ENCODE results near the gene PIK3CA. TPM values are rescaled to one million over a fixed set of nuclear protein-coding genes. Genes with fewer than 3 reads are reported as not detected.
"Not testable (repeated sequence)": the region's sequence is repeated elsewhere in the genome, so short reads cannot be mapped to it uniquely, and the experiment has no call there.

PIK3CA gene
- total RNA-seq, 1 experiment from 2014 or later, result 20.7 TPM

- Mint-ChIP-seq H3K27me3 (ENCODE audit: insufficient read depth, unreplicated experiment) (no peaks in the 10 kb centered on the region), H3K4me1 (ENCODE audit: insufficient read depth, unreplicated experiment) (no peaks in the 10 kb centered on the region), H3K4me3 (ENCODE audit: unreplicated experiment) (no peak overlapping the region), H3K36me3 (ENCODE audit: insufficient read depth, unreplicated experiment) (no peaks in the 10 kb centered on the region), H3K9me3 (ENCODE audit: unreplicated experiment) (peaks cover 8% of the 10 kb centered on the region), H3K27ac (ENCODE audit: low read depth, unreplicated experiment) (no peak overlapping the region)
- TF ChIP-seq CTCF (IDR thresholded peaks at IDR 0.05; ENCODE audit: unreplicated experiment), result no peak
- ChIA-PET POLR2A (no interaction called here), CTCF (no interaction called here)
- BruUV-seq (replicated peaks), result no TSS peak
- DNase-seq (ENCODE audit: unreplicated experiment), result no peak
- intact Hi-C loops (cut with micrococcal nuclease), result no loop called here
These were observed 31.3 kb upstream of the PIK3CA start for GRCh38 chr3:179116816-179117215.

DNA sequence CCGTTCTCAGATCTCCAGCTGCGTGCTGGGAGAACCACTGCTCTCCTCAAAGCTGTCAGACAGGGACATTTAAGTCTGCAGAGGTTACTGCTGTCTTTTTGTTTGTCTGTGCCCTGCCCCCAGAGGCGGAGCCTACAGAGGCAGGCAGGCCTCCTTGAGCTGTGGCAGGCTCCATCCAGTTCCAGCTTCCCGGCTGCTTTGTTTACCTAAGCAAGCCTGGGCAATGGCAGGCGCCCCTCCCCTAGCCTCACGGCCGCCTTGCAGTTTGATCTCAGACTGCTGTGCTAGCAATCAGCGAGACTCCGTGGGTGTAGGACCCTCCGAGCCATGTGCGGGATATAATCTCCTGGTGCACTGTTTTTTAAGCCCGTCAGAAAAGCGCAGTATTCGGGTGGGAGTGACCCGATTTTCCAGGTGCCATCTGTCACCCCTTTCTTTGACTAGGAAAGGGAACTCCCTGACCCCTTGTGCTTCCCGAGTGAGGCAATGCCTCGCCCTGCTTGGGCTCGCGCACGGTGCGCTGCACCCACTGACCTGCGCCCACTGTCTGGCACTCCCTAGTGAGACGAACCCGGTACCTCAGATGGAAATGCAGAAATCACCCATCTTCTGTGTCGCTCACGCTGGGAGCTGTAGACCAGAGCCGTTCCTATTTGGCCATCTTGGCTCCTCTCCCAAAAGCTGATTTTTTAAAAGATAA, 15.8 kb upstream of the PIK3CA start:
- DNase-seq (ENCODE audit: unreplicated experiment), result peak; percentile 71
- not testable (repeated sequence) for H3K36me3 Mint-ChIP-seq (ENCODE audit: insufficient read depth, unreplicated experiment); BruUV-seq (replicated peaks); H3K27me3 Mint-ChIP-seq (ENCODE audit: insufficient read depth, unreplicated experiment); H3K4me1 Mint-ChIP-seq (ENCODE audit: insufficient read depth, unreplicated experiment); H3K9me3 Mint-ChIP-seq (ENCODE audit: unreplicated experiment)
- ChIA-PET CTCF (interaction anchor here (0.6 to 1.2 kb wide), 5 partner anchors 25 to 523 kb away, joined by 3 to 6 read pairs (median 3); no protein-coding TSS in a partner anchor), POLR2A (interaction anchor here (0.6 to 2.6 kb wide), 14 partner anchors 13 to 222 kb away, joined by 3 to 29 read pairs (median 4); partner anchors contain the start of genes PIK3CA, ZMAT3 and ZNF639)
- Mint-ChIP-seq H3K4me3 (ENCODE audit: unreplicated experiment) (peak overlapping the region; percentile 78), H3K27ac (ENCODE audit: low read depth, unreplicated experiment) (peak overlapping the region; percentile 75)
- intact Hi-C loops (cut with micrococcal nuclease), result loop anchor here (1.0 kb wide), 1 partner anchor 15 kb away; no protein-coding TSS in a partner anchor

GRCh38 chr3:179133575-179133974, 14.6 kb upstream of the PIK3CA start:
- intact Hi-C loops (cut with micrococcal nuclease), result no loop called here

DNA sequence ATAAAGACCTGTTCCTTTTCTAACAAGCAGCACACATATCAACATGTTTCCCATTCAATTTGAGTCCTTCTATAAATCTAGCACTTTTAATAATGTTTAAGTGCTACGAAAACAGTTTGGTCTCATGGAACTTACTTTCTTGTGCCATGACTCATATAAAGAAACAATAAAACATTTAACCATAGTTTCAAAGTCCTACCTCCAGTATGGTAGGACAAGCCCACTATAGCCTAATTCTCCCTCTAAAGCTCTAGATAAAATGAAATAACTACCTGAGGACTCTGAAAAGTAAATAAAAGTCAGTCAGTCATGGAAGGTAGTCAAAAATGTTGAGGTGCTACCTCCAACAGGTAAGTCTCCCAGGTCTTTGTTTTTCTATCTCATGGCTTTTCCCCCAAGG, 12.0 kb upstream of the PIK3CA start:
- no peak for TF ChIP-seq CTCF (IDR thresholded peaks at IDR 0.05; ENCODE audit: unreplicated experiment)
- Mint-ChIP-seq H3K4me1 (ENCODE audit: insufficient read depth, unreplicated experiment) (no peaks in the 10 kb centered on the region), H3K36me3 (ENCODE audit: insufficient read depth, unreplicated experiment) (no peaks in the 10 kb centered on the region), H3K9me3 (ENCODE audit: unreplicated experiment) (no peaks in the 10 kb centered on the region), H3K27ac (ENCODE audit: low read depth, unreplicated experiment) (no peak overlapping the region), H3K27me3 (ENCODE audit: insufficient read depth, unreplicated experiment) (no peaks in the 10 kb centered on the region), H3K4me3 (ENCODE audit: unreplicated experiment) (no peak overlapping the region)
- ChIA-PET POLR2A (interaction anchor here (0.6 to 3.5 kb wide), 2 partner anchors 11 to 14 kb away, joined by 3 to 19 read pairs; partner anchors contain the start of gene PIK3CA), CTCF (interaction anchor here (0.5 to 2.7 kb wide), 7 partner anchors 7 to 1554 kb away, joined by 3 to 24 read pairs (median 4); partner anchors contain the start of gene PIK3CA)
- intact Hi-C loops (cut with micrococcal nuclease), result no loop called here
- no peak for DNase-seq (ENCODE audit: unreplicated experiment)
- BruUV-seq (replicated peaks), result no TSS peak

More at GRCh38 chr3:179133575-179133974, 14.6 kb upstream of the PIK3CA start:
- CTCF ChIA-PET, result interaction anchor here (0.8 to 1.1 kb wide), 3 partner anchors 29 to 51 kb away, joined by 3 to 6 read pairs (median 4); no protein-coding TSS in a partner anchor
- Mint-ChIP-seq H3K4me3 (ENCODE audit: unreplicated experiment) (no peak overlapping the region), H3K27ac (ENCODE audit: low read depth, unreplicated experiment) (no peak overlapping the region), H3K36me3 (ENCODE audit: insufficient read depth, unreplicated experiment) (no peaks in the 10 kb centered on the region), H3K9me3 (ENCODE audit: unreplicated experiment) (no peaks in the 10 kb centered on the region), H3K4me1 (ENCODE audit: insufficient read depth, unreplicated experiment) (no peaks in the 10 kb centered on the region), H3K27me3 (ENCODE audit: insufficient read depth, unreplicated experiment) (no peaks in the 10 kb centered on the region)
- TF ChIP-seq CTCF (IDR thresholded peaks at IDR 0.05; ENCODE audit: unreplicated experiment), result no peak
- BruUV-seq (replicated peaks), result no TSS peak
- POLR2A ChIA-PET, result interaction anchor here (1.5 kb wide), 1 partner anchor 16 kb away, joined by 4 read pairs; no protein-coding TSS in a partner anchor
- DNase-seq (ENCODE audit: unreplicated experiment), result no peak
